Measurements from ENCODE around the gene DZANK1.

DNA sequence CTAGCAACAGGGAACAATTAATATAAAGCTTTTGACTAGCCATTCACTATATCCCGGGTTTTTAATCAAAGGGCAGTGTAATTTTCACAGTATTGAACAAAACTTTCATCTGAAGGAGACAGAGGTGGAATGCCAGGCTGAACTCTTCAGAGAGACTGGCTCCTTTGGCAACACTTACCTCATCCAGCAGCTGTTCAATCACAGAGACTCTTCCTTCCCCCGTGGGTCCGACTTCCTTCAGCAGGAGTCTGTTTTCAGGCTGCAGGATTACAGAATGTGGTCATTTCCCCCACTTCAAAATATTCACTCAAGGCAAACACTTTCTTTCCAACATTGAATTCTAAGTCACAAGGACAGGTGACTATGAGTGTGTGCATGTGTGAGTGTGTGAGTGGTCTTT, 76.6 kb downstream of the DZANK1 start:
- TF ChIP-seq EGR1 (IDR thresholded peaks at IDR 0.05), result no peak
- no peak for TF ChIP-seq CEBPB (IDR thresholded peaks at IDR 0.05)
- TF ChIP-seq, protein P1, sequence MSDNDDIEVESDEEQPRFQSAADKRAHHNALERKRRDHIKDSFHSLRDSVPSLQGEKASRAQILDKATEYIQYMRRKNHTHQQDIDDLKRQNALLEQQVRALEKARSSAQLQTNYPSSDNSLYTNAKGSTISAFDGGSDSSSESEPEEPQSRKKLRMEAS (IDR thresholded peaks at IDR 0.05), result no peak
- no peak for TF ChIP-seq FOXM1 (IDR thresholded peaks at IDR 0.05; ENCODE audit: borderline replicate concordance, low read depth)
- TF ChIP-seq, protein P2, sequence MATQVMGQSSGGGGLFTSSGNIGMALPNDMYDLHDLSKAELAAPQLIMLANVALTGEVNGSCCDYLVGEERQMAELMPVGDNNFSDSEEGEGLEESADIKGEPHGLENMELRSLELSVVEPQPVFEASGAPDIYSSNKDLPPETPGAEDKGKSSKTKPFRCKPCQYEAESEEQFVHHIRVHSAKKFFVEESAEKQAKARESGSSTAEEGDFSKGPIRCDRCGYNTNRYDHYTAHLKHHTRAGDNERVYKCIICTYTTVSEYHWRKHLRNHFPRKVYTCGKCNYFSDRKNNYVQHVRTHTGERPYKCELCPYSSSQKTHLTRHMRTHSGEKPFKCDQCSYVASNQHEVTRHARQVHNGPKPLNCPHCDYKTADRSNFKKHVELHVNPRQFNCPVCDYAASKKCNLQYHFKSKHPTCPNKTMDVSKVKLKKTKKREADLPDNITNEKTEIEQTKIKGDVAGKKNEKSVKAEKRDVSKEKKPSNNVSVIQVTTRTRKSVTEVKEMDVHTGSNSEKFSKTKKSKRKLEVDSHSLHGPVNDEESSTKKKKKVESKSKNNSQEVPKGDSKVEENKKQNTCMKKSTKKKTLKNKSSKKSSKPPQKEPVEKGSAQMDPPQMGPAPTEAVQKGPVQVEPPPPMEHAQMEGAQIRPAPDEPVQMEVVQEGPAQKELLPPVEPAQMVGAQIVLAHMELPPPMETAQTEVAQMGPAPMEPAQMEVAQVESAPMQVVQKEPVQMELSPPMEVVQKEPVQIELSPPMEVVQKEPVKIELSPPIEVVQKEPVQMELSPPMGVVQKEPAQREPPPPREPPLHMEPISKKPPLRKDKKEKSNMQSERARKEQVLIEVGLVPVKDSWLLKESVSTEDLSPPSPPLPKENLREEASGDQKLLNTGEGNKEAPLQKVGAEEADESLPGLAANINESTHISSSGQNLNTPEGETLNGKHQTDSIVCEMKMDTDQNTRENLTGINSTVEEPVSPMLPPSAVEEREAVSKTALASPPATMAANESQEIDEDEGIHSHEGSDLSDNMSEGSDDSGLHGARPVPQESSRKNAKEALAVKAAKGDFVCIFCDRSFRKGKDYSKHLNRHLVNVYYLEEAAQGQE (IDR thresholded peaks at IDR 0.05; ENCODE audit: low read depth), result no peak
- no peak for TF ChIP-seq TAF1 (IDR thresholded peaks at IDR 0.05; ENCODE audit: low read depth)
- TF ChIP-seq, protein P3, sequence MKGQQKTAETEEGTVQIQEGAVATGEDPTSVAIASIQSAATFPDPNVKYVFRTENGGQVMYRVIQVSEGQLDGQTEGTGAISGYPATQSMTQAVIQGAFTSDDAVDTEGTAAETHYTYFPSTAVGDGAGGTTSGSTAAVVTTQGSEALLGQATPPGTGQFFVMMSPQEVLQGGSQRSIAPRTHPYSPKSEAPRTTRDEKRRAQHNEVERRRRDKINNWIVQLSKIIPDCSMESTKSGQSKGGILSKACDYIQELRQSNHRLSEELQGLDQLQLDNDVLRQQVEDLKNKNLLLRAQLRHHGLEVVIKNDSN (IDR thresholded peaks at IDR 0.05), result no peak
- no peak for TF ChIP-seq ZBTB7A (IDR thresholded peaks at IDR 0.05; ENCODE audit: low read depth)
- no peak for TF ChIP-seq YY1 (IDR thresholded peaks at IDR 0.05; ENCODE audit: low read depth)
- TF ChIP-seq CREB1 (IDR thresholded peaks at IDR 0.05; ENCODE audit: low read depth), result no peak
- no peak for TF ChIP-seq TEAD4 (IDR thresholded peaks at IDR 0.05)
- TF ChIP-seq RAD21 (IDR thresholded peaks at IDR 0.05; ENCODE audit: low read depth), result no peak
- no peak for TF ChIP-seq EP300 (IDR thresholded peaks at IDR 0.05; ENCODE audit: borderline replicate concordance)
